HuH-7 (cell line): ENCODE data around the gene ERI3.

Experiments
- DNase-seq: peaks from one replicate; pipeline ENCODE4 v3.0.0; 2011; ENCODE audit warnings: low spot score

Gene ERI3

GRCh38 chr1:44315521-44315920, 39.5 kb downstream of the ERI3 start:
- DNase-seq = no peak

DNA sequence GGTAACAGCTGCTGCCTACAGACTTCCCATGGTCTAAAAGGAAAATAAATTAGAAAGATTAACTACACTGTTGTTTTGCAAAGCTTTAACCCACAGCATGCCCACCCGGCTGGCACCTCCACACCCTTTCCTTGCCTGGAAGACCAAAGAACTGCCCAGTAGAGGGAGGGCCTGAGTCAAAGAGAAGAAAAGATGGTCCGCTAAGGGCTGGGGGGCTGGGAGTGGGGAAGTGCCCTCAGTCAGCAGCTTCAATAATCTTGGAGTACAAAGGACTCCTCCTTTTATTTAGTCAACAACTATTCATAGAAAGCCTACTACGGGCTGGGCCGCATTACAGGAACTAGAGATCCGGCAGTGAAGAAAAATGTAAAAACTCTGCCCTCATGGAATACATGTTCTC, 40.6 kb downstream of the ERI3 start:
- DNase-seq = no peak

DNA sequence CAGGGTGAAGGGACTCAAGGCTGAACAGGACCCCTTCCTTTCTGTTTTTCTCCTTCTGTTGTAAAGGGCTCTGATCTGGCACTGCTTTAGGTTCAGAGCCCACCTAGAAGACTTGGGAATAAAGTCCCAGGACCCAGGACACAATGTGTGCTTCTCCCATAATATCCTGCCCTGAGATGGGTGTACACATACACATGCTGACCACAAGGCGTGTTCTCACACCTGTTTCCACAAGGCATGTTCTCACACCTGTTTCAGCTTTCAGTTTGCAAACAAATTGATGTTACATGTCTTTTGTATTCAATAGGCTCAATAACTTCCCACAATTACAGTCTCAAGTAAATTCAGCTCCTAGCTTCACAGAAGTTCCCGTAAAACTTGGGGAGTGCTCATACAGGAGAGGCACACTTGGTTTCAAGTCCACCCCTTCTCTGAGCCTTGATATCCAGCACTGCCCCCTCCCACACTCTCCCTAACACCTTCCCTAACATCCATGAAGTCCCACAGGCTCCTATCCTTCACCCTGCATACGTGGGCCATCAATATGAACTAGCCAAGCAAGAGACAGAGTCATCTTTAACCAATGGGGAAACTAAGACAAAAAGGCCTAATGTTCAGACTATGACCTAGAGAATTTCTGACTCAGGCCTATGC, 41.7 kb downstream of the ERI3 start:
- no peak for DNase-seq

DNA sequence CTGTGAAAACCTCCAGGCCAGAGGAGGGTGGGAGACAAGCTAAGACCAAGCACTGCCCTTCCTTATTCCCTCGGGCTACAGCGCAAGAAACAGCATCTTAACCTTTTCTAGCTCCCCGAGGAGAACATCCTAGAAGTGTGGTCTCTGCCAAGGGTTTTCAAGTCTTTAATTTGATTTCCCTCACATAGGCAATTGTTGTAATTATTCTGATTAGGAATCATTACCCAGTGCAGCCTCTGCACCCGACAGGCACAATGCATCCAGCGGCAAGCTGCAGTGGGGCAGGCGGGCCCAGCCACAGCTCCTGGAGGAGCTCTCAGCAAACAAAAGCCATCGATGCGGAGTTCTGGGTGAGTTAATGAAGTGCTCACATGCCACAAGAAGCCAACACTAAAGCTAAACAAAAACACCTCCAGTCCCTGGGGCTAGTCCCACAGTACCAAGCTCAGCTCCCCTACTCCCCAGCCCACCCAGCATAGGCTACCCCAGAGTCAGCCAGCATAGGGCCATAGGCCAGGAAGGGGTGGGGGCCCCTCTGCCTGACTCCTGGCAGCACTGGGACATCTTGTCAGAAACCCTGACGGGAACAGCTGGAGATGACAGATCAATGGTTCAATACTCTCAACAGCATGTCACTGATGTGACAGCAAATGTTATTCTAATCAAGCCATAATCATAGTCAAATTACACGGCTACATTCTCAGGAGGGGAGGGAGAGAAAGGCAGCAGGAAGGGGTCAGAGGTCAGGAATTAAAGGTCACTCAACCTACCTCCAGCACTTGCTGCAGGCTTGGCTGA, 42.5 kb downstream of the ERI3 start:
- DNase-seq = no peak

- no peak for DNase-seq
These were observed 45.1 kb downstream of the ERI3 start for GRCh38 chr1:44310006-44310405.

- DNase-seq = no peak
These were observed 49.1 kb downstream of the ERI3 start for GRCh38 chr1:44305962-44306422.

DNA sequence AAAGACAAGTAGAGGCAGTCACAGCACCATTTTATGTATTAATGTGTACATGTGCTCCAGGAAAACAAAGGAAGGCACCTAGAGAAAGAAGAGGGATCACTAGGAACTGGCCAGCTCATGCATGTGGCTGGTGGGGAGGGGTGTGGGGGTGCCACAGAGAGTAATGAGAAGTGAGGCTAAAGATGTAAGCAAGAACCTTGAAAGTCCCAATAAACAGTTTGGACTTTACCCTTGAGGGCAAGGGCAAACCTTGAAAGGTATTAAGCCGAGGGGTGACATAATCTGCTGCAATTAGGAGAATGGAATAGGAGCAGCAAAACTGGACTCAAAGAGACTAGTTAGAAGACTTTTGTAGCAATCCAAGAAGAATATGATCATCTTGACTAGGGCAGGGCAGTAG, 51.5 kb downstream of the ERI3 start:
- DNase-seq = no peak

DNA sequence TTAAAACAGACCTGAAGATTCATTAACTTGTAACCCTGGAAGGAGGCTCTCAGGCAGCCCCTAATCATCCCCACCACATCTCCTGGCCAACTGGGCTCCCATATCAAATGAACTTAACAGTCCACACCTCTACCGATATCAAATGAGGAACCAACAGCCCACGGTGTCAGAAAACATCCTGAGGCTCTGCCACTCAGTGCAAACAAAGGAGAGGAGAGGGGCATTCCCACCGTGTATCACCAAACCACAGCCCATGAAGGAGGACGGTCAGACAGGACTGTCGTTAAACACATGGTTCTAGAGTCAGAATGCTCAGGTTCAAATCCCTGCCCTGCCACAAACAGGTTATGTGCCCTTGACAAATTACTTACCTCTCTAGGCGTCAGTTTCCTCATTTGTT, 52.5 kb downstream of the ERI3 start:
- DNase-seq = no peak

DNA sequence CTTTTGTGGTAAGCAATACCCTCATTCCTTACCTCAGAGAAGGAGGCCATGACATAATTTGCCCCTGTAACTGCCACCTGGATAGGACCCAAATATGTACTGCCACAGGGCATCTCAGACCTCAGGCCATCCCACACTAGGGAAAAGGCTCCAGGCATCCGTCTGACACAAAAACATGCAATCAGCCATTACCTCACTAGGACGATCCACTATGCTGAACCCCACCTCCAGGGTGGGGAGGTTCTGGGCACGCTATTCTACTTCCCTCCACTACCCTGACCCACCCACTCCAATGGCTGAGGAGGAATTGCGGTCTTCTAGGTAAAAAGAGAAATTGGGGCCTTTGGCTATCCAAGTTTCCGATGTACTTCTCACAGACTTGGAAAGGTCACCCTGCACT, 53.6 kb downstream of the ERI3 start:
- no peak for DNase-seq

- DNase-seq = no peak
These were observed 54.2 kb downstream of the ERI3 start for GRCh38 chr1:44300852-44301251.

- no peak for DNase-seq
These were observed 57.2 kb downstream of the ERI3 start for GRCh38 chr1:44297695-44298400.

- DNase-seq = no peak
These were observed 58.3 kb downstream of the ERI3 start for GRCh38 chr1:44296806-44297205.

GRCh38 chr1:44296086-44296485, 59.0 kb downstream of the ERI3 start:
- DNase-seq = no peak

DNA sequence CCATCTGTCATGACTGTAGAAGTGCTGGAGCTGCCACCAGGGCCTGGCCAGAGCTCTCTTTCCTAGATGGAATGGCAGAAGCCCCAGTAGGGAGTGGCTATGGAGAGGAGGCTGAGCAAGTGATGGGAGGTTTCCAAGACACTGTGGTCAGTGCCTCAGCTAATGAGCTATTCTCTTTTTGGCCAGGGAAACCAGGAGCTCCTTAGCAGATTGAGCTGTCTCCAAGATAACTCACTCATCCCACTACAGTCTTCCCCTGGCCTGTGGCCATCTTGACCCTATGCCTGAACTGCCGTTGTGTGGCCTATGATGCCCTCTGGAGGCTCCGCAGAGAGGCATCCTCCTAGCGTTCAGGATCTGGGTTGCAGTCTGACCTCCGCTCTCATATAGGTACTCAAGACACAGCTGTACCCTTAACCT, 60.5 kb downstream of the ERI3 start:
- peak; percentile 74 for DNase-seq

GRCh38 chr1:44293761-44294315, 61.2 kb downstream of the ERI3 start:
- no peak for DNase-seq

DNA sequence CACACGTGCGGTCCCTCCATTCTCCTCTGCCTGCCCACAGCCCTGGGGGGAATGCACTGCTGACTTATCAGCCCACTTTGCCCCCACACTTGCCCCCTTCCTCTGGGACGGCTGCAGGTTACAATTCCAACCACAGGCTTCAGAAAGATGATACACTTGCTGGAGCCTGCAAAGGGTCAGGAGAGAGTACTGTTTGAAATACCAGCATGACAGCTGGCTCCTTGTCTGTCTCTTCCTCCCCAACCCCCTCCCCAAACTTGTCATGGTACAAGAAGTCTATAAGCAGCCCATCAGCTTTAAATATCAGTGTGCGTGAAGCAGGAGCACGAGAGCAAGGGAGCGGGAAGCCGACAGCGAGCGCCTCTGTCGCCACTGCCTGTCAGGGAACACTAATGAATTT, 62.4 kb downstream of the ERI3 start:
- no peak for DNase-seq

DNA sequence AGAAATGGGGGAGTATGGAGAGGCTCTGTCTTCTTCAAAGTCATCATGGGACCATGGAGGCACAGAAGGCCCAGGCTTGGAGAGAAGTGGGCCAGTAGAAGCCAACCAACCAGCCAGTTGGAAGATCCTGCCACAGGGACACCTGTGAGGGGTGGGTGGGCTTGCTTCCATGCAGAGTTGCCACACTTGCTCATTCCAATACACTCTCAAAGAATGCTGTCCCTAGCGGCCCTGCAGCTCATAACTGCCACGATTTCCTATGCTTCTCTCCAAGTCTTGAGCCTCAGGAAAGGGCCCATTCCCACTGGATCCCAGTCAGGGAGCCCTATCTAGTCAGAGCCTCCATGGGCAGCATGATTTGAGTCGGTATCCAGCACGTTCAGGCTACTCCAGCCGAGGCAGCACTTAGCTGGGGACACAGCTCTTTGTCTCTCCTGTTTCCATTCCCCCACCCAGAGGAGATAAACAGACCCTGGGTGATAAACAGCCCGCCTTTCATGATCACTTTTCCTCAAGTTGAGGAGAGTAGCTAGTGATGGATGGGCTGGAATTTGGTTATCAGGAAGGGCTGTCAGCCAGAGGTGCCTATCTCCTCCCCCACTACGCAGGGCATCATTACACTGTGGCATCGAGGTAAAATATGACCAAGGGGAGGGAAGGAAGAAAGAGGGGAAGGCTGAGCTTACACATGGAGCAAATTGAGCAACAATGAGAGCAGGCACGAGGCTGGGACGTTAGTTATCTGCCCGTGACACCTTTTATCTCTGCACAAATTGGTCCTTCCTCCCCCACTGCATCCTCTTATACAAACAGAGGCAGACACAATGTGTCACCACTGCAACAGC, 64.6 kb downstream of the ERI3 start:
- no peak for DNase-seq

GRCh38 chr1:44289530-44289929, 65.5 kb downstream of the ERI3 start:
- DNase-seq = no peak

DNA sequence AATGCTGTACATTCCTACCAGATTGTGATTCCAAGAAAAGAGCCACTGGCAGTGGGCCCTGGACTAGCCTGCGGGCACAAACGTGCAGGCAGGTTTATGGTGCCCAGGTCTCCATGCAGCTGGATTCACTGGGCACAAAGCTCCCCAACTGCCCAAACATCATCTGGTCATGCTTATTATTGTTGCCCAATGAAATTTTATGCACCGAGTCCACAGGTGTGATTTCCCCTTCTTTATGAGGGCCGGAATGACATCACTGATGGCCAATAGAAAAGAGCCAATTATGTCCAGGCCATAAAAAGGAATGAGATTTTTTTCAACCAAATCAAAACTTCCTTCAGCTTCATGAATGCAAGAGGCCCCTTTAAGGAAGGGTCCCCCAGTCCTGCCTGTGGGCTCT, 66.2 kb downstream of the ERI3 start:
- no peak for DNase-seq

DNA sequence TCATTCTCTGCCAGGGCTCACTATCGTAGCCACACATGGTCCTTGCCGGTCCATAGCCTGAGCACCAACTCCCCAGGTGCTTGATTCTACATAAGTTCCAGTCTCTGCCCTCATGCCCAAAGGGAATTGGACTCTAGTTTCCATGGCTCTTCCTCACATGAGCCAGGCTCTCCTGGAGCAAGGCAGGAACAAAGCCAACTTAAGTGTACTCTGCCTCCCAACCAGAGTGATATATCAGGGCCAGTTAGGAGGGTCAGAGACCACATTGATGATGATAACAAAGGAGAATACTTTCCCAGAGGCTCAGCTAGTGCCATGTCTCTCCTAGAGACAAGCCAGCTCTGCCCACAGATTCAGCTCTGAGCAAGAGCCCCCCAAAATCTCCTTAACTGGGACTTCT, 70.9 kb downstream of the ERI3 start:
- DNase-seq = no peak

GRCh38 chr1:44283524-44284173, 71.4 kb downstream of the ERI3 start:
- DNase-seq = peak; percentile 55
